ENCODE results near the gene USP34. TPM values are rescaled to one million over a fixed set of nuclear protein-coding genes. Genes with fewer than 3 reads are reported as not detected.
A peak's percentile ranks its signal among the peaks of the same experiment; 100 is the strongest.

The USP34 gene
- total and polyA plus RNA-seq, 9 of the 15 experiments (the other 6 are each of a cell fraction or from before 2014, with no cell fraction given), result 19.8 to 108 (median 67.8) TPM

- no peak for TF ChIP-seq CUX1 (CRISPR knock-in tag; IDR thresholded peaks at IDR 0.05)
- TF ChIP-seq ZNF324 (CRISPR knock-in tag; IDR thresholded peaks at IDR 0.05), result no peak
- TF ChIP-seq HDGF (IDR thresholded peaks at IDR 0.05), result no peak
- no peak for TF ChIP-seq MCM3 (IDR thresholded peaks at IDR 0.05)
- no peak for TF ChIP-seq ZNF408 (CRISPR knock-in tag; IDR thresholded peaks at IDR 0.05; ENCODE audit: low read depth)
- peak; percentile 35; the same call in 1 of the 2 replicates for TF ChIP-seq RB1 (IDR thresholded peaks at IDR 0.05; ENCODE audit: low read depth)
- TF ChIP-seq NCOA1 (IDR thresholded peaks at IDR 0.05; ENCODE audit: low read depth), result no peak
- peak; percentile 20; the same call in 1 of the 2 replicates for TF ChIP-seq NCOR1 (IDR thresholded peaks at IDR 0.05)
- TF ChIP-seq RCOR1 (IDR thresholded peaks at IDR 0.05; ENCODE audit: borderline replicate concordance in 1 of 2, low read depth in 2 of 2, low read length in 2 of 2), result 0 out of 4 replicates have a peak, but pooled peaks of 1 of the 2 experiments have one; percentile 47
- TF ChIP-seq CHD2 (IDR thresholded peaks at IDR 0.05; ENCODE audit: low read depth, low read length), result peak; percentile 44; the same call in 1 of the 2 replicates
- TF ChIP-seq PRPF4 (IDR thresholded peaks at IDR 0.05; ENCODE audit: insufficient read depth, low read depth, low read length, poor library complexity, severe bottlenecking), result peak; percentile 71
- no peak for TF ChIP-seq PPARD (CRISPR knock-in tag; IDR thresholded peaks at IDR 0.05)
- TF ChIP-seq, protein P1, sequence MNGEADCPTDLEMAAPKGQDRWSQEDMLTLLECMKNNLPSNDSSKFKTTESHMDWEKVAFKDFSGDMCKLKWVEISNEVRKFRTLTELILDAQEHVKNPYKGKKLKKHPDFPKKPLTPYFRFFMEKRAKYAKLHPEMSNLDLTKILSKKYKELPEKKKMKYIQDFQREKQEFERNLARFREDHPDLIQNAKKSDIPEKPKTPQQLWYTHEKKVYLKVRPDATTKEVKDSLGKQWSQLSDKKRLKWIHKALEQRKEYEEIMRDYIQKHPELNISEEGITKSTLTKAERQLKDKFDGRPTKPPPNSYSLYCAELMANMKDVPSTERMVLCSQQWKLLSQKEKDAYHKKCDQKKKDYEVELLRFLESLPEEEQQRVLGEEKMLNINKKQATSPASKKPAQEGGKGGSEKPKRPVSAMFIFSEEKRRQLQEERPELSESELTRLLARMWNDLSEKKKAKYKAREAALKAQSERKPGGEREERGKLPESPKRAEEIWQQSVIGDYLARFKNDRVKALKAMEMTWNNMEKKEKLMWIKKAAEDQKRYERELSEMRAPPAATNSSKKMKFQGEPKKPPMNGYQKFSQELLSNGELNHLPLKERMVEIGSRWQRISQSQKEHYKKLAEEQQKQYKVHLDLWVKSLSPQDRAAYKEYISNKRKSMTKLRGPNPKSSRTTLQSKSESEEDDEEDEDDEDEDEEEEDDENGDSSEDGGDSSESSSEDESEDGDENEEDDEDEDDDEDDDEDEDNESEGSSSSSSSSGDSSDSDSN (IDR thresholded peaks at IDR 0.05; ENCODE audit: borderline replicate concordance in 1 of 2, low read depth in 2 of 2, low read length in 2 of 2), result peak; percentile 81 to 94; a peak in 3 of 4 replicates
- TF ChIP-seq SIN3A (IDR thresholded peaks at IDR 0.05; ENCODE audit: borderline replicate concordance in 2 of 2, control insufficient read depth in 1 of 2, low read depth in 2 of 2, low read length in 2 of 2), result peak in 1 of 2 experiments; percentile 74; a peak in 2 of 4 replicates
- no peak for TF ChIP-seq PHTF2 (CRISPR knock-in tag; IDR thresholded peaks at IDR 0.05)
- TF ChIP-seq ARHGAP35 (IDR thresholded peaks at IDR 0.05; ENCODE audit: partially characterized antibody), result no peak
- TF ChIP-seq RBFOX2 (IDR thresholded peaks at IDR 0.05; ENCODE audit: low read depth, low read length), result peak; percentile 24; the same call in 1 of the 2 replicates
- TF ChIP-seq, protein P2, sequence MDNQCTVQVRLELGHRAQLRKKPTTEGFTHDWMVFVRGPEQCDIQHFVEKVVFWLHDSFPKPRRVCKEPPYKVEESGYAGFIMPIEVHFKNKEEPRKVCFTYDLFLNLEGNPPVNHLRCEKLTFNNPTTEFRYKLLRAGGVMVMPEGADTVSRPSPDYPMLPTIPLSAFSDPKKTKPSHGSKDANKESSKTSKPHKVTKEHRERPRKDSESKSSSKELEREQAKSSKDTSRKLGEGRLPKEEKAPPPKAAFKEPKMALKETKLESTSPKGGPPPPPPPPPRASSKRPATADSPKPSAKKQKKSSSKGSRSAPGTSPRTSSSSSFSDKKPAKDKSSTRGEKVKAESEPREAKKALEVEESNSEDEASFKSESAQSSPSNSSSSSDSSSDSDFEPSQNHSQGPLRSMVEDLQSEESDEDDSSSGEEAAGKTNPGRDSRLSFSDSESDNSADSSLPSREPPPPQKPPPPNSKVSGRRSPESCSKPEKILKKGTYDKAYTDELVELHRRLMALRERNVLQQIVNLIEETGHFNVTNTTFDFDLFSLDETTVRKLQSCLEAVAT (IDR thresholded peaks at IDR 0.05), result peak in 1 of 2 experiments; percentile 40; a peak in 1 of 4 replicates
- TF ChIP-seq ZNF444 (CRISPR knock-in tag; IDR thresholded peaks at IDR 0.05), result peak; percentile 63
These were observed 550 bp downstream of the USP34 start (continued) for GRCh38 chr2:61470122-61470951.

All from K562 (cell line).